Heart right ventricle (tissue), 16 donors: ENCODE results near the gene ZNF410. TPM values are rescaled to one million over a fixed set of nuclear protein-coding genes. Genes with fewer than 3 reads are reported as not detected.

Experiments
- ATAC-seq, 8 donors: fragments of 200-7000 bp; cut with Tn5 transposase; one replicate each; pipeline ENCODE4 v1.9.1; 2020; ENCODE audit warnings: mild to moderate bottlenecking in 8 of 8, moderate library complexity in 8 of 8, moderate number of reproducible peaks in 1 of 8
- DNase-seq, 2 donors: peaks; one replicate each; pipeline ENCODE4 v3.0.0-alpha.2; 2020
- H3K27ac ChIP-seq, 10 donors: fragments of 200-600 bp; sonication (generic) in 2 of 10; one replicate each; pipeline versions ENCODE4 v1.5.0 to v1.8.0; 2020 to 2022; ENCODE audit warnings: mild to moderate bottlenecking in 3 of 10
- H3K27me3 ChIP-seq, 7 donors: fragments of 200-600 bp; one replicate each; pipeline ENCODE4 v1.8.0; 2021 to 2022; ENCODE audit warnings: mild to moderate bottlenecking in 2 of 7
- H3K36me3 ChIP-seq, 9 donors: fragments of 200-600 bp; sonication (generic) in 1 of 9; one replicate each; pipeline versions ENCODE4 v1.5.0 to v1.8.0; 2020 to 2022; ENCODE audit warnings: mild to moderate bottlenecking in 2 of 9
- H3K4me1 ChIP-seq, 9 donors: fragments of 200-600 bp; sonication (generic) in 1 of 9; one replicate each; pipeline versions ENCODE4 v1.5.0 to v1.8.0; 2020 to 2022; ENCODE audit warnings: mild to moderate bottlenecking in 4 of 9
- H3K4me3 ChIP-seq, 10 donors: fragments of 200-600 bp; sonication (generic) in 2 of 10; one replicate each; pipeline versions ENCODE4 v1.5.0 to v1.8.0; 2020 to 2022; ENCODE audit warnings: mild to moderate bottlenecking in 7 of 10, moderate library complexity in 2 of 10
- H3K9me3 ChIP-seq, 11 donors: fragments of 200-600 bp in 10 of 11; sonication (generic) in 2 of 11; one replicate each; pipeline versions ENCODE4 v1.5.0 to v1.8.0; 2013 to 2022; ENCODE audit warnings: mild to moderate bottlenecking in 2 of 11, control low read depth in 1 of 11, moderate library complexity in 1 of 11
- WGBS, 2 donors: extraction: QIAGEN DNeasy Blood & Tissue Kit; methylation state at CpG; one replicate each; pipeline ENCODE4 v1.1.7; 2013; ENCODE audit warnings: inconsistent platforms in 1 of 2; 5-methylcytosine and 5-hydroxymethylcytosine counted together
- intact Hi-C, 10 donors: fragments of 100-400 bp; cut with DNase I; formaldehyde crosslinking; loops; one replicate each; pipeline versions ENCODE4 v1.11.1 to v1.14.2; 2022
- polyA plus RNA-seq, 2 donors: library from polyadenylated mRNA; stranded (reverse); fragments of 200-250 nt; gene quantifications; one replicate each; pipeline ENCODE4 v1.2.3, GENCODE V29; 2013
- total RNA-seq, 10 donors: library from RNA; stranded (reverse); fragmentation: NEBNext Ultra II Directional in 3 of 10; extraction: Animal tissue kit (Norgen Biotek cat#: 25700) in 3 of 10; gene quantifications; one replicate each; pipeline versions ENCODE4 v1.2.1 to v1.2.4, GENCODE V29; 2021 to 2023
- TF ChIP-seq, protein P1 (sequence below), 9 donors: fragments of 200-600 bp; sonication (generic) in 2 of 9; IDR thresholded peaks; one replicate each; pipeline versions ENCODE4 v1.5.0 to v1.8.0; 2021 to 2022; ENCODE audit warnings: antibody characterized with exemption in 9 of 9, mild to moderate bottlenecking in 5 of 9, moderate library complexity in 1 of 9
- donor health status: Arrhythmogenic right ventricular cardiomyopathy.
- donor health status: ischemic (EF 13 %, LVEDD 7.1; RV severe dilation, severe dysfunction).
- donor health status: healthy with polysubstance abuse.
- donor health status: DM: no; HTN: yes; CAD: no.
- donor health status: DM: no; HTN: no; CAD: no.
- donor health status: ischemic (EF 25% LVEDD 6.9; RV normal size, moderate dysfunction).
- donor health status: ischemic (EF 25% LVEDD 5.7; RV mildly dilated, moderate dysfunction).
- donor health status: healthy.
- donor health status: DM: yes; HTN: yes; CAD: no.
- donor health status: Ischemic cardiomyopathy.
- donor health status: ischemic (EF 35%, LVEDD 5.7; RV mildly dilated, moderate dysfunction).
- donor health status: nonischemic (EF 11% LVEDD 7.7; RV severe dilation, severe dysfunction).
- donor health status: DM: yes; HTN: yes; CAD: no.
- donor health status: PGD.
- donor health status: ischemic (EF 29% LVEDD 5.4; RV normal size, mild dysfunction).
- donor health status: nonischemic (EF 23%, LVEDD 6.1; RV moderate dilation, normal function).

The ZNF410 gene
- total and polyA plus RNA-seq, 12 donors: 15.3 to 24.6 (median 19.1) TPM

DNA sequence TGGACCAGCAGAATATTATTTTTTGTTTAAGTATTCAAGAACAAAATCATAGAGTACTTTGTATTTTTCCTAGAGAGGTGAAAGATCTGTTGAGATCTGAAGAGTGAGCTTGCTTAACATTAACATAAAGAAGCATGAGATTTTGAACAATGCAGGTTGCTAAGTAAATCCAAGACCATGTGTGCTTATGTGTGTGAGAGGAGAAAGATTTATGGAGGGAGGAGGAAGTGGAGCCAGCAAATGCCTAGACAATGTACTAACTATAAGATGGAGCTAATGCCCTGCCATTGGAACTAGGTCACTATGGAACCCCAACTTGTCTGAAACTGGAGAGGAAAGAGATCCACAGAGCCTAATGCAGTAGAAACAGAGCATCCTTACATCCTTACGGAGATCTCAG lies 49.9 kb downstream of the ZNF410 start:
- H3K36me3 ChIP-seq: peaks cover 0 to 98% (median 41%) of the 10 kb centered on the region in 9 donors
- DNase-seq (no peak), ATAC-seq (no peak)
- H3K27ac ChIP-seq: no peak overlapping the region
- no peaks in the 10 kb centered on the region for H3K27me3 ChIP-seq
- intact Hi-C loops: no loop called here
- TF ChIP-seq, protein P1, sequence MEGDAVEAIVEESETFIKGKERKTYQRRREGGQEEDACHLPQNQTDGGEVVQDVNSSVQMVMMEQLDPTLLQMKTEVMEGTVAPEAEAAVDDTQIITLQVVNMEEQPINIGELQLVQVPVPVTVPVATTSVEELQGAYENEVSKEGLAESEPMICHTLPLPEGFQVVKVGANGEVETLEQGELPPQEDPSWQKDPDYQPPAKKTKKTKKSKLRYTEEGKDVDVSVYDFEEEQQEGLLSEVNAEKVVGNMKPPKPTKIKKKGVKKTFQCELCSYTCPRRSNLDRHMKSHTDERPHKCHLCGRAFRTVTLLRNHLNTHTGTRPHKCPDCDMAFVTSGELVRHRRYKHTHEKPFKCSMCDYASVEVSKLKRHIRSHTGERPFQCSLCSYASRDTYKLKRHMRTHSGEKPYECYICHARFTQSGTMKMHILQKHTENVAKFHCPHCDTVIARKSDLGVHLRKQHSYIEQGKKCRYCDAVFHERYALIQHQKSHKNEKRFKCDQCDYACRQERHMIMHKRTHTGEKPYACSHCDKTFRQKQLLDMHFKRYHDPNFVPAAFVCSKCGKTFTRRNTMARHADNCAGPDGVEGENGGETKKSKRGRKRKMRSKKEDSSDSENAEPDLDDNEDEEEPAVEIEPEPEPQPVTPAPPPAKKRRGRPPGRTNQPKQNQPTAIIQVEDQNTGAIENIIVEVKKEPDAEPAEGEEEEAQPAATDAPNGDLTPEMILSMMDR (IDR thresholded peaks at IDR 0.05): no peak
- WGBS, 2 donors: 84 to 94% methylated on average over 1 of the region's 1 CpG
- no peaks in the 10 kb centered on the region for H3K9me3 ChIP-seq
- H3K4me1 ChIP-seq: no peaks in the 10 kb centered on the region
- H3K4me3 ChIP-seq: no peak overlapping the region

DNA sequence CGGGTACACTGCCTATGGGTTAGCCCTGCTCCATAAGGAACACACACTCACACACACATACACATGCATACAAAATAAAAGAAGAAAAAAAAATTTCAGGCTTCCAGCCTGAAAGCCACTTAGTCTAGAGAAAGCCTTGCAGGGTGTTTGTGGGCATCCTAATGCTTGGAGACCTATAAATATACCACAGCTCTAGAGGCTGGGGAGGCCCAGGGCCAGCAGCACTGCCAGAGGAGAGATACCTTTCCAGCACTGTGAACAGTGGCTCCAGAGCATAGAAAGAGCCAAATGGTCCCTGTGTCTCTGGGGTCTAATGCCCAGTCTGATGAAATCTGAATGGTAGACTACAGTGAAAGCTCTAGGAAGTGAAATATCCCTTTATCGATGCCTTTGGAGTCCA lies 50.4 kb downstream of the ZNF410 start:
- Histone ChIP-seq H3K27me3 (no peaks in the 10 kb centered on the region), H3K27ac (no peak overlapping the region), H3K9me3 (no peaks in the 10 kb centered on the region), H3K36me3 (peaks cover 0 to 98% (median 37%) of the 10 kb centered on the region in 9 donors), H3K4me1 (peaks cover 0 to 3% (median 0%) of the 10 kb centered on the region in 9 donors), H3K4me3 (no peak overlapping the region)
- intact Hi-C loops: no loop called here
- 91 to 94% methylated on average over 2 of the region's 2 CpGs for WGBS, 2 donors
- TF ChIP-seq, protein P1 (IDR thresholded peaks at IDR 0.05): no peak
- DNase-seq: no peak
- ATAC-seq: peak in 1 of 8 donors; percentile 50

DNA sequence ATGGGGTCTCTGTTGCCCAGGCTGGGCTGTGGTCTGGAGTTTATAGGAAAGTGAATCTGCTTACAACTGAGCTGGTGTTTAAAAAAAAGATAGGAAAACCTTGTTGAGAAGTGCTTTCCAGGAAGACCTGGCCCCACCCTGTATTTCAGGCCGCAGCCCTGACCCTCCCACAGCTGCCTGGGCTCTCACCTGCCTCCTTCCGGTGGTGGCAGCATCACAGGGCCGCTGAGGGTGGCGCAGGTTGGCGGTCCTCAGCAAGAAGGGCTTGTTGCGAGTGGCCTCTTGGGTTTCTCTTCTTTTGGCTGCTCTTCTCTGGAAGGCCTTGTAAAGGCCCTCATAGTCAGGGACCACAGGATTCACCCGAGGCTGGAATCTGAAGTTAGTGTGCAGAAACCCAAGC lies 55.5 kb downstream of the ZNF410 start:
- no peaks in the 10 kb centered on the region for H3K9me3 ChIP-seq
- TF ChIP-seq, protein P1 (IDR thresholded peaks at IDR 0.05): no peak
- H3K36me3 ChIP-seq: peaks cover 0 to 92% (median 21%) of the 10 kb centered on the region in 9 donors
- ATAC-seq (no peak), DNase-seq (no peak)
- WGBS, 2 donors: 89% methylated on average over 7 of the region's 7 CpGs
- no peak overlapping the region for H3K4me3 ChIP-seq
- no peaks in the 10 kb centered on the region for H3K27me3 ChIP-seq
- intact Hi-C loops: no loop called here
- H3K4me1 ChIP-seq: peaks cover 0 to 28% (median 0%) of the 10 kb centered on the region in 9 donors
- peak overlapping the region in 1 of 10 donors; percentile 56 for H3K27ac ChIP-seq

DNA sequence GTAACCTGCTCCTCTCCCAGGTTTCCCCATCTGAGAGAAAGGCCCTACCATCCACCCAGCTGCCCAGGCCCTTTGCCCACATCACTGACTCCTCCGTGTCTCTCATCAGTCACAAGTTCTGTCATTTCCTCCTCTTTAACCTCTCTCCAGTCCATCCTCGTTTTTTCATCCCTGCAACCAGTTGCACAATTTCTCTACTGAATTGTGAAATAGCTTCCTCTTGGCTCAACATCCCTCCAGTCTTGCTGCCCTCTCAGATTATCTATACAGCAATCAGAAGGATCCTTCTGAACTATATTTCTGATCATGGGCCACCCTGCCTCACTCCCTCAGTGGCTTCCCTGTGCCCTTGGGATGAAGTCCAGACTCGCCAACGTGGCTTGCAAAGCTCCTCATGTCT lies 56.4 kb downstream of the ZNF410 start:
- H3K4me1 ChIP-seq: peaks cover 0 to 28% (median 0%) of the 10 kb centered on the region in 9 donors
- TF ChIP-seq, protein P1 (IDR thresholded peaks at IDR 0.05): no peak
- DNase-seq (no peak), ATAC-seq (peak in 5 of 8 donors; percentile 45 to 71 (median 51))
- H3K27me3 ChIP-seq: no peaks in the 10 kb centered on the region
- no peaks in the 10 kb centered on the region for H3K9me3 ChIP-seq
- H3K27ac ChIP-seq: peak overlapping the region in 1 of 10 donors; percentile 67
- no peak overlapping the region for H3K4me3 ChIP-seq
- intact Hi-C loops: no loop called here
- WGBS, 2 donors: 58 to 71% methylated on average over 4 of the region's 4 CpGs
- peaks cover 0 to 83% (median 18%) of the 10 kb centered on the region in 9 donors for H3K36me3 ChIP-seq
